ENCODE measurements around the gene PSMA5. TPM values are rescaled to one million over a fixed set of nuclear protein-coding genes. Genes with fewer than 3 reads are reported as not detected.

Gene PSMA5
- total RNA-seq, 2 donors from 2014 or later: 43.3 to 51.2 TPM

DNA sequence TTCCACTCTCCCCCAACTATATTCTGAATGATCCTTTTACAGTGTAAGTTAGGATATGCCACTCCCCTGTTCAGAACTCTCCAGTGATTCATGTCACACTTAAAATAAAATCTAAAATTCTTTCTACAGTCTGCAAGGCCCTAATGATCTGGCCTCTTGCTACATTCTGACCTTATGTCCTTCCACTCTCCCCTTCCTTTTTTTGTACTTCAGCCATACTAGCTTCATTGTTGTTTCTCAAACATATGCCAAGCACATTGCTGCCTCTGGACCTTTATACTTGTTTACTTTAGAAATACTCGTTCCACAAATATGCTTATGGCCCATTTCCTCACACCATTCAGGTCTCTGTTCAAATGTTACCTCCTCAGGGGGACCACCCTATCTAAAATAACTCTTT is 14.8 kb upstream of the PSMA5 start:
- no peak for DNase-seq (ENCODE audit: low spot score)
- intact Hi-C loops (cut with DNase I): no loop called here

DNA sequence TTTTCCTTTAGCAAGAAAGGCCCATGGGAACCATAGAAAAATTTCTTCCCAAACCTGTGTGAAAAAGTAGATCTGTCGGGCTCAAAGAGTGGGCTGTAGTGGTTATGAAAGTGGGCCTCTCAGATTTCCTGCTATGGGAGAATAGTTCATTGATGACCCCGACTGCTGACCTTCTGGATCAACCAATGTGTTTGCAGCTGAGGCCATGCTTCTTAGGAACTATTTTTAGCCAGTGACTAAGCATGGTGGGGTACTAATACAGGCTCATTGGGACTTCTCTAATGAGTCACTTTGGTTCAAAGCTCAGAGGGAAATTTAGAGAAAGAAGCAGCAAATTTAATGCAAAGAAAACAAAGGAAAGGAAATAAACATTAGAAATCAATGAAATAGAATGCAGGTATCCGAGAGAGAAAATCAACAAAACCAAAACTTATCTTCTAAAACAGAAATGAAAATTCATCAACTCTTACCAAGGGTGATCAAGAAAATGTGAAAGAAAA is 12.6 kb upstream of the PSMA5 start:
- no peak for DNase-seq (ENCODE audit: low spot score)
- intact Hi-C loops (cut with DNase I): no loop called here

DNA sequence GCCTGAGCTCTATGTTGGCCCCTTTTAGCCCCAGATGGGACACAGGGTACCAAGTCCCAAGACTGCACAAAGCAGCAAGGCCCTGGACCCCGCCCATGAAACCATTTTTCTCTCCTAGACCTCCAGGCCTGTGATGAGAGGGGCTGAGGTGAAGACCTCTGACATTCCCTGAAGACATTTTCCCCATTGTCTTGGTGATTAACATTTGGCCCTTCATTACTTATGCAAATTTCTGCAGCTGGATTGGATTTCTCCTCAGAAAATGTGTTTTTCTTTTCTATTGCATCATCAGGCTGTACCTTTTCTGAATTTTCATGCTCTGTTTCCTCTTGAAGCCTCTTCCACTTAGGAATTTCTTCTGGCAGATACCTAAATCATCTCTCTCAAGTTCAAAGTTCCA is 8.2 kb upstream of the PSMA5 start:
- intact Hi-C loops (cut with DNase I): no loop called here
- no peak for DNase-seq (ENCODE audit: low spot score)

DNA sequence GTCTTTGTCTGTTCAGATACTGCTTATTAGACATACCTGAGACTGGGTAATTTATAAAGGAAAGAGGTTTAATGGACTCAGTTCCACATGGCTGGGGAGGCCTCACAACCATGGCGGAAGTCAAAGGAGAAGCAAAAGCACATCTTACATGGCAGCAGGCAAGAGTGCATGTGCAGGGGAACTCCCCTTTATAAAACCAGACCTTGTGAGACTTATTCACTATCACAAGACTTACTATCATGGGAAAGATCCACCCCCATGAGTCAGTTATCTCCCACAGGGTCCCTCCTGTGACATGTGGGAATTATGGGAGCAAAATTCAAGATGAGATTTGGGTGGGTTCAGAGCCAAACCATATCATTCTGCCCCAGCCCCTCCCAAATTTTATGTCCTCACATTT is 7.1 kb upstream of the PSMA5 start:
- no peak for DNase-seq (ENCODE audit: low spot score)
- intact Hi-C loops (cut with DNase I): no loop called here

DNA sequence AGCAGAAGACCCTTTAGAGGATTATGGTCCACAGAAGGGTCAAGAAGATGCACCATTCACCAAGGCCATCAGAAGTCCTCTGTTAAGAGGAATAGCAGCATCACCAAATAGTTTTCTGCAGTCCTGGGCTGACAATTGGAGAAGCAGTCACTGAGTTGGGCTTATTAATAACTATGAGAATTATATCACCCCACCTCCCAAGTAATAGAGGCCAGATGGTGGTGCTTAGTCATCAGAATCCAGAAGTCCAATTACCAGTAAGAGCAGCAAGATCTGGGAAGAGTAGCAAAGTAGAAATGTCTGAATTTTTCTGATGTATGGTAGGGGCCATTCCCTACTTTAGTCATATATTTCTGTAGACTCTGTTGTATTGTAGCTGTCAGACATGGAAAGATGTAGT is 6.1 kb upstream of the PSMA5 start:
- intact Hi-C loops (cut with DNase I): no loop called here
- DNase-seq (ENCODE audit: low spot score): no peak

DNA sequence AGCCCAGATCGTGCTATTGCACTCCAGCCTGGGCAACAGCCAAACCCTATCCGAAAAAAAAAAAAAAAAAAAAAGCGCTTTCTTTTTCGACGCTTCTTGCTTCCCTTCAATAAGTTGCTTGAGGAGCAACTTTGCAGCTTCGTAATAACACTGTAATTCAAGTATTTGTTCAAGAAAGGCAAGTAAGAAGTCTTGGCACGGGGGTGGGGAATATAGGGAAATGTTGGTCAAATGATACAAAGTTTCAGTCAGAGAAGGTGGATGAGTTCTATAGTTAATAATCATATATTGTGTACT is 871 bp upstream of the PSMA5 start:
- intact Hi-C loops (cut with DNase I): loop anchor here in 1 of 2 donors (5.0 kb wide), 1 partner anchor 55 kb away; the partner anchor contains the start of gene ATXN7L2
- no peak for DNase-seq (ENCODE audit: low spot score)

DNA sequence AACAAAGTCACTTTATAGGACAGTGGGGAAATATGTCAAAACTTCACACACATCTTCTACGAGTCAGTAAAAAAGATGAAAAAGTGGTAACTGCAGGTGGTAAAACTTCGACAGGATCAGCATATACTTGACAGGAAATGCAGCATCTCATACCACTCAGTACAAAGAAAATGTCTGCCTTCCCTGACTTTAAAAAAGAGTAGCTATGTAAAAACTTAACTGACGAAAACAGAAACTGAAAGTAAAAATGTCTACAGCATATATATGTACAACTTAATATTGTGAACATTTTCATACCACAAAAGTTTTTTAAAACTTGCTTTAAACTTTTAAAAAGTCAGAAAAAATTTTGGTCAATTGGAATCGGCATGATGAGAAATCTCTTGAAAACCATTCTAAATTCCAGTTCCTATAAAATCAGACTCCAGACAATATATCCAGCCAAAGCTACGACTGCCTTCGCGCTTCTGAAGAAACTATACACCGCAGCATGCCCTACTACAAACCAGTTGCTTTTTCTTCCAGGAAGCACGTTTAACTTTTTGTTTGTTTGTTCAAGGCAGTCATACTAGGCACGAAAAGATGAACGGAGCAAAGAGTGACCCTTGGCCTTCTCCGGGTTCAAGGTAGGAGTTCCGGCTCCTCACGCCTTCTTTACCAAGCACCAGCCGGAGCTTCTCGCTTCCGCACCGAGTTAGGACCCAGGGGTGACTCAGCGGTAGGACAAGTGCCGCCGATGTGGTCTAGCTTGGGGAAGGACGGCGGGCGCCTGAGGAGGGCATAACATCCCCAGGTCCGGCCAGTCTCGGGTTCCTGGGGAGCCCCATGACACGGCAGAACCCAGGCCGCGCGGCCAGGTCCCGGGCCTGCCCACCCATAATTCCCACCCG is 612 bp downstream of the PSMA5 start:
- peak; percentile 89 for DNase-seq (ENCODE audit: low spot score)
- intact Hi-C loops (cut with DNase I): loop anchor here in 1 of 2 donors (5.0 kb wide), 1 partner anchor 57 kb away; the partner anchor contains the start of gene ATXN7L2

DNA sequence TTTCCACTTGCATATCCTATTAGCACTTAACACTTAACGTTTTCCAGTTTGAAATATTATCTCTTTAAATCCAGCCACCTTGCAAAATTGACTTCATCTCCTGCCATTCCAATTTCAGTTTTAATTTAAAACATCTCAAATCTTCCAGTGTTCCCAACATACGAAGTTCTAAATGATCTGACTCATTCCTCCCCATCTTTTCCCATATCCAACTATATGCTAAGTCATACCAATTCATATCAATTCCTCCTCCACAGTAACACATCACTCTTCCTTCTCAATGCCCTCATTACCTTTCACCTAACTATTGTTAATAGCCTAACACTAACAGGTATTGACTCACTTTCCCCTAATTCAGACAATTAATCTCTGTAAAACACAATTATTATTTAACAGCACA is 2.8 kb downstream of the PSMA5 start:
- DNase-seq (ENCODE audit: low spot score): no peak
- intact Hi-C loops (cut with DNase I): no loop called here

DNA sequence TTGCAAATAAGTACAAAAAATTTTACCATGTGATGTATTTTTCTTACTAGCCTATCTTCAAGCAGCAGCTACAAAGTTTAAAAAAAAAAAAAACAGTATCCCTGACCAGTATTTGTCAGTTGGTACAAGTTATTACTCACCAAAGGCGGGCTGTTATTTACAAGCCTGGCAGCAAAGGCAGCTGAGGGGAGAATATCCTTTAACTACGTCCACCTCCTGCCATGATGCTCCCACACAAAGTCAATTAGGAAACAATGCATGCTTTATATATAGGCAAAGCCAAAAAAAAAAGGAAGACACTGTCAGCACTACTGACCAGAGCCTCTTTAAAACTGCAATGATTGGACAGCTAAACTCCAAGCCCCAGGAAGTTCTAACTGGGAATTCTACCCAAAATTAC is 13.7 kb downstream of the PSMA5 start:
- intact Hi-C loops (cut with DNase I): no loop called here
- no peak for DNase-seq (ENCODE audit: low spot score)

DNA sequence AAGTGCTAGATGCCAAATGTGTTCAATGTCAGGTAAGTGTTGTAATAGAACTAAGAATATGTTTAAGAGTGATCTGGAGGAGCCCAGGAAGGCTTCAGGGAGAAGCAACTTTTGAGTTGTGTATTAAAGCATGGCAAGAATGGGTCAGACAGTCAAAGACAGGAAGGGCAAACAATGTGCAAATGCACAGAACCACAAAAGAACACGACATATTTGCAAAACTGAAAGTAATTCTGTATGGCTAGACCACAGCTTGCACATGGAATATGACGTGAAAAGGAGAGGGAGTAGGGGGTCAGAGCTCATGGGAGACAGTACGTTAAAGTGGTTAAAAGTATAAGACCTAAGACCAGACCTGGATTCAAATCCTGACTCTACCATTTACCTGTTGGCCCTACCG is 21.4 kb downstream of the PSMA5 start:
- intact Hi-C loops (cut with DNase I): no loop called here

DNA sequence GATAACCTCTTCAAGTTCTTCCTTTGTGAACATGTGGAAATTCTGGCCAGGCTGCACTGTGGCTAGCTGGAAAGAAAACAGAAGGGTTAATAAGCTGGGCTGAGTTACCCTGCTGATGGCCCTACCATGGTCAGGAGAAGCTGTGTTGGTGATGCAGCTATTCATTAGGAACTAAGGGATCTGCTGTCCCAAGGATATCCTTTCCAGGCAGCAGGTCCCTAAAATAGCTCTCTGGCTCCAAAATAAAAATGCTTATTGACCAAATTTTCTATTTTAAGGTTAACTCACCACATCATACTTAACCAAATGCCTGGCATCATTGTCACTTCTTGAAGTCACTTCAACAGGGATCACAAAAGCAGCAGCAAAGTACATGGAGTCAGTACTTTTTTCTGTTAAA is 24.2 kb downstream of the PSMA5 start:
- no peak for DNase-seq (ENCODE audit: low spot score)
- intact Hi-C loops (cut with DNase I): no loop called here

More for the DNA sequence above, 21.4 kb downstream of the PSMA5 start:
- DNase-seq (ENCODE audit: low spot score): no peak

DNA sequence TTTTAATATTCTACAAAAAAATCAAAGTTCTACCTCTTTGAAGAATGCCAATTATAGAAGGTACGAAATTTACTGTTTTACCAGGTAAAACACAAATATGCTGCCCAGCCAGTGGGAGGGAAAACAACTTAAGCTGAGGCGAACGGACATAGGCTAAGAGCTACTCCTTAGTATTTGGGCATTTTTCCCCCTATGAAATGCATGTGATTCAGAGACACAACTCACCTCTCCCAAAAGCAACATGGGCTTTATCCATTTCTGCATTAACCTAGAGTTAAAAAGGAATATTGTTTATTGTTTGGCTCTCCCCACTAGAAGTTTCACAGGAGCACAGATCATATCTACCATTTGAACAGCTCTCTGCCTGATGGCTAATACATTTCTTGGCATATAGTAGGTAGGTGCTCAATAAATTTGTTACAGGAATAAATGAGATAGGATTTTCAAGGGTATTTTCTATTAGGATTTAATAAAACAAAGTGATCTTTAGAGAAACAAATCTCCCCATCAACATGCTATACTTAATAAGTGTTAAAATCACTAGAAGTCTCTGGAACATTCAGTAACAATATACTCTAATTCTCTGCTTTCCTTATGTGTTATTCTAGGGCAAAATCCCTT is 26.1 kb downstream of the PSMA5 start:
- intact Hi-C loops (cut with DNase I): no loop called here
- no peak for DNase-seq (ENCODE audit: low spot score)

DNA sequence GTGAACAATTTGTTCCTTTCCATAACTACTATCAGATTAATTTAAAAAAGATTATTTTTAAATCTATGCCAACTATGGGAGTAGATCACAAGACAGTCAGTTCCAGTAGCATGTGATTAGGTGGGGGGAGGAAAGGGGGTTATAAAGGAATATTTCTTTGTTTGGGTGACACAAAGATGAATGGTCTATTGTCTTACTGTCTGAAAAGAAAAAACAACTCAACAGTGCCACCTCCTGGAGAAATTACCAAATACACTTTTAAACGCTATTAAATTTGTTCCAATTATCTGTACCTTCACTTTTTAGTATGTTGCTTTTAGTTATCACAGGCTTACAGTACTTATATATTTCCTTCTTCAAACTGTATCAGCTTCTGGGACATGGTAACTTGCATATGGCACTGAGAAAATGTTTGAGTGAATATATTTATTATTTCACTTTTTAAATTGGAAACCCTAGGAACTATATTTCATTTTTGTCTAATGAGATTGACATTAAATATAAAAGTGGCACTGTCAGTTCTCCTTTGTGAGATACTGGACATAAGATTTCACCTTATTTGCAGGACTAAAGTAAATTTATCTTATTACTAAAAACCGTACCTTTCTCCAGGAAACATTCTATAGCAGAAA is 26.8 kb downstream of the PSMA5 start:
- intact Hi-C loops (cut with DNase I): loop anchor here (2.0 to 5.0 kb wide), 3 partner anchors 42 to 123 kb away; no protein-coding TSS in a partner anchor

DNA sequence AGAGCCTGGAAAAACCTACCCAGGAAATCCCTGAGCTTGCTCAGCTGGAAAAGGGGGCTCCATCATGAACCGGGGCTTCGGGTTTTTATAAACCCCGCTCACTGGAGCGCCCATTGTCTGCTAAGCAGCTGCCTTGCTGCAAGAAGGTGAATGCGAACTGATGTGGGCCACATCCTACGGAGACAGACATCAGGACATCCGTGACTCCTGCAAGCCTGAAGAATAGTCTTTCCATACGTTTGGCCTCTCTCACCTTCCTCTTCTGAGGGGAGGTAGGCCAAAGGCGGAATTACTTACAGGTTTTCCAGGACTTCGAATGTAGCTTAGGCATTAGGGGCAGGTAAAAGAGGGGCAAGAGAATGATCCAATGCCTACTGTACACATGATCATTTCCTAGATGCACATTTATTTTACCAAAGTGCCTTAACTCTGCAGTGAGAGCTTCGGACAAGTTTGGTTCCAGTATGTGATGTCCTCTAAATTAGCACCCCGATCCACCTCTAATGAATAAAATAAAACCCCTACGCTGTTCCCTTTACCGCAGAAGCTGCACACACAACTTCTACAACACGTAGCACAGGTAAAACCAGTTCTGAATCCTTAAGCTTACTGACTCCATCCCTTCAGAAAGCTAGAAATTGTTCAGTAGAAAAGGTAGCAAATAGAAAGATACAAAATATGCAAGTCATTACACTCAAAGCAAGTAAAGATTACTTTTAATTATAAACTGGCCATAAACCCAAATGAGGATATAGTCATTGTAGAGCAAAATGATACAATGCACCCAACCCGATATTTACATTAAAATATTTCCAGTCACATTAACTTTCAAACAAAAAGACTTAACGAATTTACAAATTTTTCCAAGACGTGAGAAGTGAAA is 27.7 kb downstream of the PSMA5 start:
- intact Hi-C loops (cut with DNase I): loop anchor here (2.0 to 5.0 kb wide), 3 partner anchors 41 to 122 kb away; no protein-coding TSS in a partner anchor
- no peak for DNase-seq (ENCODE audit: low spot score)

More for the DNA sequence above, 26.8 kb downstream of the PSMA5 start:
- DNase-seq (ENCODE audit: low spot score): no peak

DNA sequence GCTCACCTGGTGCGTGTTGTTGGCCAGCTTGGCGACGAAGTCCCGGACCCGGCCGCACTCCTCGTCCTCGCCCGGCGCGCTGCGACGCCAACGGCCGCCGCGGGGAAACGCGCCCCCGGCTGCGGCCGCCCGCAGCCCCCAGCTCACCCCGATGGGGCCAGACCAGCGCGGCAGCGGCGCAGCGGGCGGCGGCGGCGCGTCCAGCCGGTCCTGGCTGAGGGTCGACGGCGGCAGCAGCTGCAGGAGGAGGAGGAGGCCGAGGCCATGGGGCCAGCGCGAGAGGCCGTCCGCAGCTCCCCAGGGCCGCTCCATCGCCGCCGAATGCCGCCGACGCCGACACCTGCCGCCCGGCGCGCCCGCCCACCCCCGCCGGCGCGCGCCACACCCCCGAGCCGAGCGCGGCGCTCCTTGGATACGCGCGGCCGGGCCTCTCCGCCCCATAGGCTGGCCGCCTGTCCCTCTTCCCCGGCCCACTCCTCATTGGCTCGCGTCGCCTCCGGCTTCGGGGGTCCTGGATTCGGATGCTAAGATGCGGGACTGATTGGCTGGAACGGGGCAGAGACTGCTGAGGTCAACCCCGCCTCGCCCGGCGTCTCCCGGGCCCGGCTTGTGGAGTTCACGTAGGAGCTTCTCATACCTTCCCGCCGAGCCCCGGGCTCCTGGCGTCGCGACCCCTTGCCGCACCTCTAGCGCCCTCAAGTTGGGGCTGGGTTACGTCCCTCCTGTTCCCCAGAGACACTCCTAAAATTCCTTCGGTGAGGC is 28.5 kb downstream of the PSMA5 start, which contains the start of gene SORT1:
SORT1 (minus strand) TSS at position 338 of the 762 bp plus-strand sequence; CDS start at position 312, 26 bp downstream.
- peak; percentile 92 for DNase-seq (ENCODE audit: low spot score)
- intact Hi-C loops (cut with DNase I): loop anchor here (2.0 to 5.0 kb wide), 3 partner anchors 40 to 121 kb away; no protein-coding TSS in a partner anchor

DNA sequence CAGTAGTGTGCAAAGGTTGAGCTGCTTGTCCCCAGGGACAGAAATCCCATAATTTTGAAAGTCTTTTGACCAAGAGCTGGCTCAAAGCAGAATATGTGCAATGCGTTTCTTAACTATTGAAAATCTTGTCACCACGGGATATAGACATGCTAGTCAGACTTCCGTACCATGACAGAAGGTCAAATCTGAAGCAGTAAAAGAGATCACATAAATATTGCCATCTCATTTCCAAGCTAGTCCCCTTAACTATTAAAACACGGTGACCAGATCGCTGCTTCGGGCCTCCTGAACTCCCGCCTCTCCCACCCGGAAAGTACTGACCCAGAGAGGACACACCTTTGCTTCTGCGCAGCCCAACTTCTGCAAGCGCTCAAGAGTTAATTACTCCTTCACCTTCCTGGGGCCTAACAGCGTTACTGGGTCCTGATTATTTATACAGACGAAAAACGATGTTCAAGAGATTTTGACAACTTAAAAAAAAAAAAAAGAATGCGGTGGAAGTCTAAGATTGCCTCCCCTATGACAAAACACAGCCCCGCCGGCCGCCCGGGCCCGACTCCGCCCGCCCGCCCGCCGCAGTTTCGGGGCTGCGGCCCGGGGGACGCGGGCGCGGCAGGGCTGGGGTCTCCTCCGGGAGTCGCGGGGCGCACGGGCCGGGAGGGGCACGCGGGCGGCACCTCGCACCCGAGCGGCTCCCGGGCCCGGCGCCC is 29.2 kb downstream of the PSMA5 start:
- no peak for DNase-seq (ENCODE audit: low spot score)
- intact Hi-C loops (cut with DNase I): loop anchor here in 1 of 2 donors (5.0 kb wide), 1 partner anchor 40 kb away; no protein-coding TSS in a partner anchor

DNA sequence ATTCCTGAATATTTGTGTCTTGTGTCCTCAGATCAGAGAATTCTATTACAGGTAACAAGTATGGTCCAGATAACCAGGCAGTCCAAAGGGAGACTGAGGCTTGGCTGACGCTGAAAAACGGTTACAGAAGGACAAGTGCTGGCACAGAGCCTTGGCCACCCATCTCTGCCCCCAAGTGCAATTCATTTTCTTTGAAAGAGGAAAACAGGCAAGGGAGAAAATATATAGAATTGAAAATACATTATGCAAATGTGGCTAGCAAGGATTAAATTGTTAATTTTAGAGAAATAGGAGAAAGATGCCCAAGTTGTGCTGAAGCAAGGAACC is 29.8 kb downstream of the PSMA5 start:
- intact Hi-C loops (cut with DNase I): loop anchor here in 1 of 2 donors (5.0 kb wide), 1 partner anchor 39 kb away; no protein-coding TSS in a partner anchor
- DNase-seq (ENCODE audit: low spot score): no peak

Measured in posterior vena cava (tissue), 2 donors.